Measurements from ENCODE around the gene CCDC188. TPM values are rescaled to one million over a fixed set of nuclear protein-coding genes. Genes with fewer than 3 reads are reported as not detected.

The CCDC188 gene
- total and polyA plus RNA-seq, 2 of the 8 experiments (the other 6 are each of a cell fraction or from before 2014, with no cell fraction given): not detected

DNA sequence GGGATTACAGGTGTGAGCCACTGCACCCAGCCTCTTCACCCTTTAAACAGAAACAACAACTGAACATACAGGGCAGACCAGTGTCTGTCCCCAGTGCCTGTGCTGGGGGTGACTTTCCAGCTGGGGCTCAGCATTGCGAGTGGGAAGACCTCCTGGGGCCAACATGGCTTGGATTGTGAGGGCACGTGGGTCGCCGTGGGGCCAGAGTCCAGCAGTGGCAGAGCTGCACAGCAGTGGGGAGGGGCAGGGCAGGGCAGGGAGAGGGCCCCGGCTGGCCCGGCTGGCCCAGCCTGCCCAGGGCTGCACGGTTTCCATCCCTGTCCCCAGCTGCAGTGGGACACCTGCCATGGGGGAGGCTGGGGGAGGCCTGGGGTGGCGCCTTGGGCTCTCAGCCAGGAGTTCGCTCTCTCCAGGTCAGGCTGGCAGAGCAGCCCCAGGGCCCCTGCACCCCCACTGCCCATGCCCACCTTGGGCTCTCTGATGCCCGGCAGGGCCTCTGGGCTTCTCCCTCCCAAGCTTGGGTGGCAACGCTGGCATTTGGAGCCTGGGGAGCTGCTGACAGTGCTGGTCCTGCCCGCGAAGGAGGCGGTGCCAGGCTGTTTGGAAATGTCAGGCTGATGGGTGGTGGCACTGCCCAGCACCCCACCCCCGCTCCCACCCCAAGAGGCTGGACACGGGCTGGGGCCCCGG, 30.5 kb upstream of the CCDC188 start:
- no peak overlapping the region for H2BK20ac ChIP-seq (ENCODE audit: low read length)
- TF ChIP-seq, protein P1, sequence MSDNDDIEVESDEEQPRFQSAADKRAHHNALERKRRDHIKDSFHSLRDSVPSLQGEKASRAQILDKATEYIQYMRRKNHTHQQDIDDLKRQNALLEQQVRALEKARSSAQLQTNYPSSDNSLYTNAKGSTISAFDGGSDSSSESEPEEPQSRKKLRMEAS (IDR thresholded peaks at IDR 0.05): no peak
- TF ChIP-seq KDM5A (IDR thresholded peaks at IDR 0.05; ENCODE audit: low read length): no peak
- TF ChIP-seq RNF2 (IDR thresholded peaks at IDR 0.05; ENCODE audit: borderline replicate concordance, low read depth, low read length, missing control alignments, poor library complexity, severe bottlenecking): no peak
- TF ChIP-seq BCL11A (IDR thresholded peaks at IDR 0.05; ENCODE audit: low read depth in 2 of 2, low read length in 2 of 2): no peak
- TF ChIP-seq SP2 (IDR thresholded peaks at IDR 0.05; ENCODE audit: low read length): no peak
- H3K9me3 ChIP-seq (ENCODE audit: insufficient read depth in 2 of 2, low read depth in 1 of 2, low read length in 1 of 2): no peaks in the 10 kb centered on the region
- ChIA-PET POLR2A (ENCODE audit: partially characterized antibody) (interaction anchor here (0.9 kb wide), 1 partner anchor 16 kb away, joined by 3 read pairs; no protein-coding TSS in a partner anchor), CTCF (ENCODE audit: partially characterized antibody) (interaction anchor here (1.0 to 2.3 kb wide), 9 partner anchors 9 to 103 kb away, joined by 3 to 8 read pairs (median 3); no protein-coding TSS in a partner anchor)
- WGBS, 2 experiments (ENCODE audit: extremely low coverage in 1 of 2, insufficient coverage in 1 of 2, insufficient read length in 1 of 2, insufficient replicate concordance in 2 of 2, low coverage in 1 of 2, low lambda C conversion rate in 2 of 2, missing lambda C conversion rate in 1 of 2): 94% methylated on average over 9 of the region's 17 CpGs; no CpG with 5 or more reads in 1 of the 2 experiments
- no peaks in the 10 kb centered on the region for H3K79me2 ChIP-seq (ENCODE audit: control insufficient read depth in 1 of 2, insufficient read depth in 2 of 2, low read length in 2 of 2)
- H4K20me1 ChIP-seq (replicated peaks in 1 of 2; ENCODE audit: control insufficient read depth in 1 of 2, insufficient read depth in 2 of 2, low read length in 2 of 2): peaks cover 0 to 2% of the 10 kb centered on the region in 2 experiments
- H4K5ac ChIP-seq (ENCODE audit: insufficient read length, low read depth, low read length): no peak overlapping the region
- H3K27me3 ChIP-seq (replicated peaks in 1 of 4; ENCODE audit: control insufficient read depth in 3 of 4, extremely low read depth in 1 of 4, insufficient read depth in 3 of 4, low read length in 3 of 4): no peaks in the 10 kb centered on the region
- H3K4me3 ChIP-seq (ENCODE audit: extremely low read depth in 1 of 4, insufficient read depth in 2 of 4, low read depth in 3 of 4, low read length in 4 of 4): no peak overlapping the region
- no peak overlapping the region for H2AK5ac ChIP-seq (ENCODE audit: low read depth, low read length)
- H2BK5ac ChIP-seq (ENCODE audit: low read depth, low read length): no peak overlapping the region
- no peak overlapping the region for H2BK12ac ChIP-seq (ENCODE audit: low read depth, low read length)
- no peaks in the 10 kb centered on the region for H3K36me3 ChIP-seq (ENCODE audit: control insufficient read depth in 2 of 4, insufficient read depth in 4 of 4, low read length in 3 of 4)
- H3K4ac ChIP-seq (replicated peaks; ENCODE audit: insufficient read length, low read depth, low read length): no peak overlapping the region
- H3K18ac ChIP-seq (ENCODE audit: extremely low read depth, low read length): no peak overlapping the region
- H3K9ac ChIP-seq (replicated peaks in 1 of 4; ENCODE audit: extremely low read depth in 1 of 4, low read depth in 3 of 4, low read length in 3 of 4): no peak overlapping the region
- H3K4me1 ChIP-seq (replicated peaks in 1 of 4; ENCODE audit: control insufficient read depth in 3 of 4, insufficient read depth in 4 of 4, low read length in 3 of 4): no peaks in the 10 kb centered on the region
- no peak overlapping the region for H3K56ac ChIP-seq (replicated peaks; ENCODE audit: insufficient read length, low read depth, low read length)
- H3K23me2 ChIP-seq (ENCODE audit: low read depth, low read length): no peaks in the 10 kb centered on the region
- no peak overlapping the region for H2AFZ ChIP-seq (ENCODE audit: low read length)
- no peaks in the 10 kb centered on the region for H3K79me1 ChIP-seq (ENCODE audit: low read depth, low read length)
- H3K14ac ChIP-seq (ENCODE audit: insufficient read length): no peak overlapping the region
- no peak overlapping the region for H3K27ac ChIP-seq (ENCODE audit: low read depth, low read length)
- H4K91ac ChIP-seq (replicated peaks; ENCODE audit: insufficient read length, low read length): no peak overlapping the region
- H2BK15ac ChIP-seq (ENCODE audit: low read length): no peak overlapping the region
- H4K8ac ChIP-seq (ENCODE audit: extremely low read depth, insufficient read depth, low read length): no peak overlapping the region
- no peak overlapping the region for H3K23ac ChIP-seq (ENCODE audit: insufficient read length)
- no peak overlapping the region for H2BK120ac ChIP-seq (replicated peaks; ENCODE audit: low read depth, low read length)
- DNase-seq (ENCODE audit: low read depth in 1 of 2, low spot score in 2 of 2): no peak
- H3K4me2 ChIP-seq (ENCODE audit: insufficient read depth in 1 of 2, low read depth in 2 of 2, low read length in 2 of 2): no peak overlapping the region
- no peak for FAIRE-seq
